ENCODE results near the gene NLRP3. TPM values are rescaled to one million over a fixed set of nuclear protein-coding genes. Genes with fewer than 3 reads are reported as not detected.

Gene NLRP3
- total RNA-seq, 1 experiment from 2014 or later = not detected

- Mint-ChIP-seq H3K9me3 (peaks cover 12 to 15% of the 10 kb centered on the region in 2 experiments), H3K27me3 (ENCODE audit: low read depth) (no peaks in the 10 kb centered on the region), H3K36me3 (ENCODE audit: insufficient read depth in 1 of 3, low read depth in 3 of 3) (peaks cover 7 to 18% (median 15%) of the 10 kb centered on the region in 3 experiments), H3K27ac (peak overlapping the region; percentile 95 to 97 (median 96)), H3K4me1 (peaks cover 58 to 60% of the 10 kb centered on the region in 2 experiments), H3K4me3 (peak overlapping the region; percentile 52 to 75)
- Histone ChIP-seq H3K23ac (ENCODE audit: insufficient read length, low read depth, low read length) (no peak overlapping the region), H3K23me2 (ENCODE audit: insufficient read length, low read depth, low read length, poor library complexity, severe bottlenecking) (peaks cover 13% of the 10 kb centered on the region), H2BK20ac (ENCODE audit: low read depth, low read length, poor library complexity, severe bottlenecking) (no peak overlapping the region), H3K9ac (ENCODE audit: extremely low read depth, insufficient read length, low read length) (peak overlapping the region; percentile 16), H3K27ac (ENCODE audit: insufficient read length, low read depth, low read length) (peak overlapping the region; percentile 83), H4K8ac (replicated peaks; ENCODE audit: insufficient read length, low read depth, low read length) (no peak overlapping the region), H4K91ac (ENCODE audit: insufficient read length, low read depth, low read length) (no peak overlapping the region), H3K79me2 (ENCODE audit: insufficient read depth, low read length) (no peaks in the 10 kb centered on the region), H3K56ac (ENCODE audit: insufficient read length, low read depth, low read length) (no peak overlapping the region), H3T11ph (ENCODE audit: low read length) (no peak overlapping the region), H3K4ac (ENCODE audit: low read depth, low read length) (no peak overlapping the region; the same call in 1 of the 2 replicates), H4K20me1 (ENCODE audit: control insufficient read depth, insufficient read depth, insufficient read length) (no peaks in the 10 kb centered on the region), H3K4me1 (ENCODE audit: insufficient read depth, low read length) (peaks cover 9% of the 10 kb centered on the region; the same call in 1 of the 2 replicates), H2AK5ac (ENCODE audit: insufficient read length, low read length) (no peak overlapping the region), H2AFZ (ENCODE audit: low read length) (no peak overlapping the region), H3K14ac (ENCODE audit: insufficient read depth, low read length) (peak overlapping the region; percentile 14; the same call in 1 of the 2 replicates), H2BK15ac (ENCODE audit: low read depth, low read length) (no peak overlapping the region), H2BK5ac (ENCODE audit: insufficient read length, low read length) (peak overlapping the region; percentile 4), H3K27me3 (ENCODE audit: insufficient read depth, low read length) (no peaks in the 10 kb centered on the region), H3K9me3 (ENCODE audit: control insufficient read depth, low read depth, low read length) (no peaks in the 10 kb centered on the region), H2BK120ac (ENCODE audit: low read depth, low read length, poor library complexity, severe bottlenecking) (no peak overlapping the region), H3K79me1 (ENCODE audit: insufficient read depth, low read depth, low read length, poor library complexity, severe bottlenecking) (no peaks in the 10 kb centered on the region), H3K18ac (ENCODE audit: insufficient read length, low read depth, low read length) (peak overlapping the region; percentile 94), H4K5ac (ENCODE audit: insufficient read length, low read depth, low read length) (no peak overlapping the region), H3K4me2 (ENCODE audit: insufficient read depth, insufficient read length, low read length) (peak overlapping the region; percentile 91), H2BK12ac (ENCODE audit: insufficient read length, low read depth, low read length) (no peak overlapping the region)
- no CpG with 5 or more reads among the region's 14 CpGs for WGBS (ENCODE audit: extremely low coverage, insufficient read length, low lambda C conversion rate)
- no peak for TF ChIP-seq CTCF (conservative IDR thresholded peaks at IDR 0.05)
- peak; percentile 63 for DNase-seq
These were observed 40.2 kb upstream of the NLRP3 start for GRCh38 chr1:247375747-247376146.

Data from H9 (cell line).